HT1080 (cell line): ENCODE results near the gene LONP2. TPM values are rescaled to one million over a fixed set of nuclear protein-coding genes. Genes with fewer than 3 reads are reported as not detected.
A peak's percentile ranks its signal among the peaks of the same experiment; 100 is the strongest.
"Not testable (repeated sequence)": the region's sequence is repeated elsewhere in the genome, so short reads cannot be mapped to it uniquely, and the experiment has no call there.

Experiments
- DNase-seq: peaks from one replicate; pipeline ENCODE4 v3.0.0-alpha.2; 2015; ENCODE audit warnings: low read depth
- total RNA-seq: library from RNA; depleted of rRNA; stranded (reverse); fragments of >200 nt; shearing (Covaris generic); gene quantifications from 2 replicates; pipeline ENCODE4 v1.2.3, GENCODE V29; 2014

Gene LONP2
- total RNA-seq, 1 experiment from 2014 or later: 19.5 TPM

DNA sequence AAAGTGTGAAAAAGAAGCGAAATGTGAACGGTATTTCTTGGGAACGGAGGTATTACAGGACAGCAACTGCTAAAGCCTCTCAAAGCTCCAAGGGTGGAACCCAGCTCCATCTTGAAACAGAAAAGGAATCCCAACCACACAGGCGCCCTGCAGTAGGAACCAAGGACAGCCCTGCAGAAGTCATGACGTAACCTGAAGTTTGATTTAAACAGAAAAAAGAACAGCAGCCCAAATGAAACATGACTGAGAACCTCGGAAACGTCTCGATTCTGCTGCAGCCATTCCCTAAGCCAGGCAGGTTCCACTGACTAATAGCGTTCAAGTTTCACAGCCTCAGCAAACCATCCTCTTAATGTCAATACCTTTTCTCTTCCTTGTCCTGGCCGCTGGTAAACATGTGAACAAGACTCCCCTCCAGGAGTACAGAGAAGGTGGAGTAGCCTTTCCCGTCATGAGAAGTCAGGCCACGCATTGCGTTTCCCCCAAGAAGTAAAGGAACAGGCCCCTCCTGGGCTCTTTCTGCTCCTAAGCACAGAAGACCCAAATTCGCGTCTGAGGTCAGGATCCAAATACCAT, 121.0 kb downstream of the LONP2 start:
- no peak for DNase-seq

DNA sequence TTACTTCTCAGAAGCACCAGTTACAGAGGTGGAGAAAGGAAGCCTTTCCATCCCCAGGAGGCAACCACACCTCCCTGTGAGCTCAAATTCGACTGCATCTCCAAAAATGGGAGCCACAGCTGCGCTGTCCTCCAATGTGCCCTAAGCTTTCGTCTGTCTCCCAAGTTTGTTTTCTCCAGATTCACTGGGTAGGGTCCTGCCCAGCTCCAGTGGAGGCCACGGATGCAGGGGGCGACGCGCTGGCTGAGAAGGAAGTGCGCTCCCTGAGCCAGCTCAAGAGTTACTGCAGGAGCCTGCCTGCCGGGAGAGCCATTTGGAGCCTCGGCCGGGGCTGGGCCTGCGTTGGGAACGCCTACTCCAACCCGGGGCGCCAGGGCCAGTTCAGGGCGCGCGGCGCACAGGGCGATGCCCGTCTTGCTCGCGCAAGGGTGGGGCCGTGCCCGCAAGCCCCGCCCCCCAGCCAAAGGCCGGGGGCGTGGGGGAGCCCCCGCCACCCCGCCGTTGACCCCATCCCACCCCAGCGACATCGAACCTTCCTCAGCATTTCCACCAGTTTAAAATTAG, 121.6 kb downstream of the LONP2 start:
- DNase-seq: peak; percentile 87

DNA sequence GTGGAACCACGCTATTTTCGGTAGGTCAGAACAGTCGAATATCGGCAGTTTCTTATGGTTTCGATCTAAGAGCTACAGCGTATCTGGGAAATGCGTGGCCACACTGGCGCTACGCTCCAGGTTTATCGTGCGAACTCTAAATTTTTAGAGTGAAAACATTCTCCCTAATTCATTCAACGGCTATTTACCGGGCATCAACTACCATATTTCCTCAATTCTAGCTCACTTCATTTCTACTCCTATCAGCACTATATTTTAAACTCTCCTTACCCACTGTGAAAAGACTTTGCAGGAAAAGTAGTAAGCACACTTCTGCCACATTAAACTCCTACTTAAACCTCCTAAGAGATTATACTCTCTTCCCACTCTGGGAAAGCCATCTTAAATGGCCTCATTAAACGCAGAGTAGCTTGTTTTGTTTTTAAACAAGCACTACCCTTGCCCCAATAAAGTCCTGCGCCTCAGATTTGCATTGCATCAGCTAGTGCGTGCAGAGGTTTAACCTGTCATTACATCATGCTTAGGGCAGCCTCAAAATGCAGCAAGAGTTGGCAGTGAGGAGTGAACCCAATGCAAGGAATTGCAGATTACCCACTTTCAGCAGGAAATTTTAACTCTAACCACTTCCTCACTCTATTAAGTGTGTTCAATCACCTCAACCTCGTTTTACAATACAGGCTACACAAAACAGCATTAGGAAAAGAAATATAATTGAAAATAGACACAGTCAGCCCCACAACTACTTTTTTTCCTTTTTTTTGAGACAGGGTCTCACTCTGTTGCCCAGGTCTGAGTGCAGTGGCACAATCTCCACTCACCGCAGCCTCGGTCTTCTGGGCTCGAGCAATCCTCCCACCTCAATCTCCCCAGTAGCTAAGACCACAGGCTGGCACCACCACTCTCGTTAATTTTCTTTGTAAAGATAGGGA, 122.3 kb downstream of the LONP2 start:
- peak; percentile 65 for DNase-seq

DNA sequence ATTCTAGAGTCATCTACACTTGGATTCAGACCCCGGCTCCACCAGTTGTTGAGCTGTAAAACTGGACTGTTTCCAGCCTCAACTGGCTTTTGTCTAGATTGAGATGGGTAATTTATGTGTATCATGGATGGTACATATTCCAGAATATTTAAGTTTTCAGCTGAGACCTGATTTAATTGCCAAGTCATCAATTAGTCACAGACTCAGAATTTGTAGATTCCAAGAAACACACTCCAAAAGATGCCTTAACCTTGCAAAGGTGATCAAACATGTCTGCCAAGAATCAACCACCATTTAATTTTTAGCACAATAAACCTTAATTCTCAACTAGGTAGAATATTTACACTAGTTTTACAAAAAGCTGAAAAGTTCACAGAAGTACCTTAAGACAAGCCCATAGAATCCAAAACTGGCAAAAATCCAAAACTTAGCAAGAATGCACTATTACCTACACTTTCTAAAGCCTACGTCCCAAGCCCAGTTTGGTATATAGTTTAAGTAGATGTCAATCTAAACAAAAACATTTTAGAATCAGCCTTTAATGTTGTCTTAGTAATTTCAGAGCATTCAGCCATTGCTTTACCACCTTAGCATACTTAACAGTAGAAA, 123.4 kb downstream of the LONP2 start:
- DNase-seq: no peak

DNA sequence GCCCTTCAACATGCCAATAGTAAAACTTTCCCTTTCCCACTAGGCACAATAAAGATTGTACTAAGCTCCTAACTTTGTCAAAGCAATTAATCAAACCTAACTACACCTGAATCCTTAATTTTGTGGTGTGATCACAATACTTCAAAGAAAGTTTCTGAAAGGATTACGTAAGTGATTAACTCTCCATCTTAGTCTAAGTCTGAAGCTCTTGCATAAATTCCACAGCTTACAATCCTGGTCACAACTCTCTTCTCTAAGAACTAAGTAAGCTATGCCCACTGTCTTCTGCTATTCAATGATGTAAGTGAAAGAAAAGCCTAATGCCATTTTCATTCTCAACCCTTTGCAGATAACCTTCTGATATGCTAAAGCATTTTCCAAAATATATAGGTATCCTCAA, 125.7 kb downstream of the LONP2 start:
- no peak for DNase-seq

DNA sequence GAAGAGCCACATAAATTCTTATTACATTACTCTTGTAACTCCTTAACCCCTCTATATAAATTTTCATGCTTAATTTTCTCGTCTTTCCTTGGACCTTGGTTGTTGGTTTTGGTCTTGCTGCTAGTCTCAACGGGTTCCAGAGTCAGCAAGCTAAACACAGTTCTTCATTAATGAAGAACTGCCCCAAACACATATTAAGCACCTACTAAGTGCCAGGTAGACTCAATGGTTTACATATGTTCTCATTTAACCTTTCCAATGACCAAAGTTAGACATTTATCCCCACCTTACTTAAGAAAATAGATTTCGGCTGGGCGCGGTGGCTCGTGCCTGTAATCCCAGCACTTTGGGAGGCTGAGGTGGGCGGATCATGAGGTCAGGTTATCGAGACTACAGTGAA, 126.1 kb downstream of the LONP2 start:
- DNase-seq: no peak

DNA sequence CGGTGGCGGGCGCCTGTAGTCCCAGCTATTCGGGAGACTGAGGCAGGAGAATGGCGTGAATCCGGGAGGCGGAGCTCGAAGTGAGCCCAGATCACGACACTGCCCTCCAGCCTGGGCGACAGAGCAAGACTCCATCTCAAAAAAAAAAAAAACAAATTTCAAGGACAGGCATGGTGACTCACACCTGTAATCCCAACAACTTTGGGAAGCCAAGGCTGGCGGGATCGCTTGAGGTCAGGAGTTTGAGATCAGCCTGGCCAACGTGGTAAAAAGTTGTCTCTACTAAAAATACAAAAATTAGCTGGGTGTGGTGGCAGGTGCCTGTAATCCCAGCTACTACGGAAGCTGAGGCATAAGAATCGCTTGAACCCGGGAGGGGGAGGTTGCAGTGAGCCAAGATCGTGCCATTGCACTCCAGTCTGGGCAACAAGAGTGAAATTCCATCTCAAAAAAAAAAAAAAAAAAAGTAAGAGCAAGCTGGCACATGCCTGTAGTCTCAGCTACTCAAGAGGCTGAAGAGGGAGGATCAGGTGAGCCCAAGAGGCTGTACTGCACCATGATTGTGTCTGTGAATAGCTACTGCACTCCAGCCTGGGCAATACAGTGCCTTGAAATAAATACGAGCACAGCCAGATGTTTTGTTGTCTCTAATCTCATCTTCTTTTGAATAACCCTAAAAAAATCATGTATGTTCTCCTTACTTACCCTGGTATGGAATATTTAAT, 126.7 kb downstream of the LONP2 start:
- not testable (repeated sequence) for DNase-seq

DNA sequence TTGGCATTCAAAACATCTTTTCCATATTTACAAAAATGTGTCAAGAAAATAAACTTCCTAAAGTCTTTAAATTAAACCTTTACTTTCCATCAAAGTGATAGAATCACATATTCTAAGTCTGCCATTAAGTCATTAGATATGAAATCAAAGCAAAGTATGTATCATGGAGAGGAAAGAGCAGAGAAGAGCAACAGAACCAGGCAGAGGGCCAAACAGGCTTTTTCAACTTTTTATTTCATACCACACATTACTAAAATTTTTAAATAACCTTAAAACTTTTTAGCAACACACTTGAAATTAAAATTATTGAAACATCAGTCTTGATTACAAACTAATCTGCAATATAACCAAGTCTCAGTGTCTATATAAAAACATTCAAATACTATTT, 127.3 kb downstream of the LONP2 start:
- DNase-seq: no peak

DNA sequence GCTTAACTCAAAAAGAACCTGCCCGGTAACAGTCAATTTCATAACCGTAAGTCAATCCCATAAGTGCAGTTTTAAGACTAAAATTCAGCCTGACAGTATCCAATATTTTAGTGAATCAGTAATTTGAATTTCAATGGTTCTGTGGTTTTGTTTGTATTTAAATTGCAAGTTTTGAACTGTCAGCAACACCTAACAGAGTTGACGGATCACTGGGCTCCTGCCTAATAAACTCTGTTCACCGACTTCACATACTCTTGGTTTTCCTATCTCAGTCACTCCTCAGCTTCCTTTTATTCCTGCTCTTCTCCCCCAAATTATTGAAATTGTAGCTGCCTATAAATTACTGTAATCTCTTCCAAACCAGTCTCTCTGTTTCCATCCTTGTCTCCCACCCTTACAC, 128.6 kb downstream of the LONP2 start:
- no peak for DNase-seq

DNA sequence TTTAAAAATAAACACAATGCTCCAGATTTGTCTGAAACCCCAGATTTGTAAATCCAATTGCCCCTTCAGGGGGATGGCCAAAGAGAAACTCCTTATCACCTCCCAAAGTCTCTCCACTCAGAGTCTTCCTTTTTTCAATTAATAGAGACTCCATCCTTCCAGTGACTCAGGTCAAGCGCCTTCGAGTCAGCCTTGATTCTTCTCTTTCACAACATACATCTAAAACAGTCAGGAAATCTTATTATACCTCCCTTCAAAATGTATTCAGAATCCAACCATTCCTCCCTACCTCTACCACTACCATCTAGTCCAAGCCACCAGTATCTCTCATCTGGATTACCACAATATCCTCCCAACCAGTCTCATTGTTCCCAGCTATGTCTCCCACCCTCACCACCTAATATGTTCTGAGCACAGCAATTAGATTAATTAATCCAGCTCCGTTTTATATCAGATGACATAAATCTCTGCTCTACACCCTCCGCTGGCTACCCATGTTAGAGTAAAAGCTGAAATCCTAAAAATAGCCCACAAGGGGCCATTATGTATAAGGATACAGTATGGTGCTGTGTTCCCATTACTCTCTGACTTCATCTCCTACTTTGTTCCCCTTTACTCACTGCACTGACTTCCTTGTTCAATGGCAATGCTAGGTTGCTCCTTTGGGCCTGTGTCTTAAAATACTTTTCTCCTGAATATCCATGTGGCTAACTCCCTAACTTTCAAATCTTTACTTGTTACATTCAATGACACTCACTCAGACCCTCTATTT, 129.3 kb downstream of the LONP2 start:
- no peak for DNase-seq

DNA sequence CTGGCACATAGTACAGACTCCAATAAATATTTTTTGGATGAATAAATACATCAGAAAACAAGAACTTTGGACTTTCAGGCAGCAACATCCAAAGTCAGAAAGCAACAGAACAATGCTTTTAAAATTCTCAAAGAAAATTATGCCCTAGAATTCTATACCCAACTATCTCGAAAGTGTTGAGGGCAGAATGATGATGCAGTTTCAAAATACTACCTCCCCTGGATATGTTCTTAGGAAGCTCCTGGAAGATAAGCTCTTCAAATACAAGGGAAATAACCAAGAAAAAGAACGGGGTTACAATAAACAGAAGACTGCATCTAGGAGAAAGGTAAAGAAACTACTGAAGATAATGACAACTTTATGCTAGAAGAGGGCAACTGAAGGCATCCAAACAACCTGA, 130.2 kb downstream of the LONP2 start:
- DNase-seq: no peak

DNA sequence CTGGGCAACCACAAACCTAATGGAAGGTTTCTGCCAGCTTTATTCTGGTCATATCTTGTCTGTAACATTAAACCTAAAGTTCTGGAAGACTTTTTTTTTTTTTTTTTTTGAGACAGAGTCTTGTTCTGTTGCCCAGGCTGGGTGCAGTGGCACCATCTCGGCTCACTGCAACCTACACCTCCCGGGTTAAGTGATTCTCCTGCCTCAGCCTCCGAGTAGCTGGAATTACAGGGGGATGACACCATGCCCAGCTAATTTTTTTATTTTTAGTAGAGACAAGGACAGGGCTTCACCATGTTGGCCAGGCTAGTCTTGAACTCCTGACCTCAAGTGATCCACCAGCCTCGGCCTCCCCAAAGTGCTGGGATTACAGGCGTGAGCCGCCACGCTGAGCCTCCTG, 133.2 kb downstream of the LONP2 start:
- DNase-seq: not testable (repeated sequence)

DNA sequence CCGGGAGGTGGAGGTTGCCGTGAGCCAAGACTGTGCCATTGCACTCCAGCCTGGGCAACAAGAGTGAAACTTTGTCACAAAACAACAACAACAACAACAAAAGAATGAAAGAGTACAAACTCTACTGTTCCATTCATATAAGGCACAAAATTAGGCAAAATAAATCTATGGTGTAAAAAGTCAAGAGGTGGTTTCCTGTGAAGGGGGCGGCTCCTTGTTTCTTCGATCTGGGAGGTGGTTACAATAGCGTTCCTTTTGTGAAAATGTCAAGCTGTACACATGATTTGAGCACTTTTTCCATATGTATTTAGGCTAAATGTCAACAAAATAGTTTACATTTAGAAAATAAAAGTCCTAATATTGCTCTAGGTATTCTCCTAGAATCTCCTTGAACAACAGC, 134.2 kb downstream of the LONP2 start:
- no peak for DNase-seq

DNA sequence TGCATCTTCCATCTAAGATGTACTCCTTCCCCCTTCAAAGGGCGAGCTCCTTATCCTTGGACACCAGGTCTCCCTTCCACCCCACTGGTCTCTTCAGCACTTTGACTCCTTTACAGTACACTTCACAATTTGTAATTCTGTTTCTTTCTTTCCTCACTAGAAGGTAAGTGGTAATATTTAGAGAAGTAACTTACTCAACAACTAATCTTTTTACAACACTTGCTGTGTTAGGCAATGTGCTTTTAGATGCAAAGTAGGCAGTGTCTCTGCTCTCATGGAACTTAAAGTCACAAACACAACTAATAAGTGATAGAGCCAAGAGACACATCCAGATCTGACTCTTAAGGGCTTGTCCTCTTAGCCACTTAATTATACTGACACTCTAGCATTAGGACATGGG, 134.7 kb downstream of the LONP2 start:
- DNase-seq: no peak

DNA sequence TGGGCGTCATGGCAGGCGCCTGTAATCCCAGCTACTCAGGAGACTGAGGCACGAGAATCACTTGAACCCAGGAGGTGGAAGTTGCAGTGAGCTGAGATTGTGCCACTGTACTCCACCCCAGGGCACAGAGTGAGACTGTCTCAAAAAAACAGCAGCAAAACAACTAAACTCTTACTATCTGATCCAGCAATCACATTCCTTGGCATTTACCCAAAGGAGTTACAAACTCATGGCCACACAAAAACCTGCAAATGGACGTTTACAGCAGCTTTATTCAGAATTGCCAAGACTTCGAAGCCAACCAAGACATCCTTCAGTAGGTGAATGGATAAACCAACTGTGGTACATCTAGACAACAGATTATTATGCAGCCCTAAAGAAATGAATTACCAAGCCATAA, 137.1 kb downstream of the LONP2 start:
- DNase-seq: no peak

DNA sequence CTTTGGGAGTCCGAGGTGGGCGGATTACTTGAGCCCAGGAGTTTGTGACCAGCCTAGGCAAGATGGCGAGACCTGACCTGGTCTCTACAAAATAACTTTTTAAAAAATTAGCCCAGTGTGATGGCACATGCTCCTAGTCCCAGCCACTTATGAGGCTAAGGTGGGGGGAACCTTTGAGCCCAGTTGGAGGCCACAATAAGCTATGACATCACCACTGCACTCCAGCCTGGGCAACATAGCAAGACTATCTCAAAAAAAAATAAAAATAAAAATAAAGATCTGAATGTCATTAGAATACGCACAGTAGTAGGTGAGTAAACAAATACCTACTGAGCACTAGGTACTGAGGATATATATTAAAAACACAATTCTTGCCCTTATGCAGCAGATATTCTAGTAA, 138.0 kb downstream of the LONP2 start:
- no peak for DNase-seq

DNA sequence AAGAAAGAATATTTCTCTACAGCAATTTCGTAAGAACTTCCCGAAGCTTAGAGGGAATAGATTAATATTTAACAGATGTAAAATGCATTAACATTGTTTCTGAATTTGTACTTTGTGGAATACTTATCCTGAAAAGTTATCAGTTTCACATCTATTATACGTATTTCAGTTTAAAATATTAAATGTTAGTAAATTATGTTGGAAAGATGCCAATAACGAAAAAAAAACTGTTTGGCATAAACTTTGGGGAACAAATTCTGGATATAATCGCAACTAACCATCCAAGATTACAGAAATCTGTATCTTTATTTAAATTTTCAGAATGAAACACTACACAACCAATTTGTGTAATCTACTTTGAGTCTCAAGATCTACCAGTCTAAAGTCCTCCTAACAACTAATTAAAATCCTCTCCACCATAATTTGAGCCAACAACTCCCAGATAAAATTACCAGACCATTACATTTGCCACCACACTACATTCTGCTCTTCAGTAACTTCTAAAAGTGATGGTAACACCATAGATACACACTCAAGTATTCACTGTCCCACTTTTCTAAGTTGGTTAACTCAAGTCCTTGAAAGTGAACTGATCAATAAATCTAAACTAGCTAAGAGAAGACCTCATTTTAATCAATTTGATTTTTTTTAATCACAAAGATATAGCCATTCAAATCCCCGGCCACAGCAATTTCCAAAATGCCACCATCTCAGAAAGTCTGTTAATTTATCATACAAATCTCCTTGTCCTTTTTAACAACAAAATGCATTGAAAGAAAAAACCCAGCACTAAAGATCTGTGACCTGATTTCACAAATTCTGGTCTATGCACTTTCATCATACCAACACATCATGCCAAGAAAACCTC, 139.1 kb downstream of the LONP2 start:
- DNase-seq: no peak

DNA sequence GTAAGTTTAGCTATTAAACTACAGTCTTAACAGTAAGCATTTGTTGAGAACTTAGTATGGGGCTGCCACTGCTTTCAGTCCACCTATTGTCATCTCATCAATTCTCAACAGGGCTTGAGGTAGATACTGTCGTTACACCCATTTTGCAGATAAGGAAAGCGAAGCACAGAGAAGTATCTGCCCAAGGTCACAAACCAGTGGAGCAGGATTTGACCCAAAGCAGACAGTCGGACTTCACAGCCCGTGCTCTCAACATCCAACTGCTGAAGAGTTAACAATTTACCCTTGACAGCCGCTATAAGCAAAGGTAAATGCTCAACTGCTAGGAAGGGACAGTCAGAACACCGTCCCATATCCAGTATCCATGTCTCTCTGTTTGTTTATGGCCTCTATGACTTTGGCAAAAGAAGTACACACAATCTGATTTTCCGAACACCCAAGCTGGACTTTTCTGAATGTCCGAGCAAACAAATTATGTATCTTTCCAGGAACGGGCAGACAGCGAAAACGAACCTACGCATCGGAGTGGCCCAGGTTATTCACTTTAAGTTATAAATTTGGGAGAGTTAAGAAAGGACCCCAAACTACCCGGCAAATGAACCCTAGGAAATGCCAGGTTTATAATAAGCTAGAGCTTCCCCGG, 139.9 kb downstream of the LONP2 start:
- DNase-seq: peak; percentile 10

DNA sequence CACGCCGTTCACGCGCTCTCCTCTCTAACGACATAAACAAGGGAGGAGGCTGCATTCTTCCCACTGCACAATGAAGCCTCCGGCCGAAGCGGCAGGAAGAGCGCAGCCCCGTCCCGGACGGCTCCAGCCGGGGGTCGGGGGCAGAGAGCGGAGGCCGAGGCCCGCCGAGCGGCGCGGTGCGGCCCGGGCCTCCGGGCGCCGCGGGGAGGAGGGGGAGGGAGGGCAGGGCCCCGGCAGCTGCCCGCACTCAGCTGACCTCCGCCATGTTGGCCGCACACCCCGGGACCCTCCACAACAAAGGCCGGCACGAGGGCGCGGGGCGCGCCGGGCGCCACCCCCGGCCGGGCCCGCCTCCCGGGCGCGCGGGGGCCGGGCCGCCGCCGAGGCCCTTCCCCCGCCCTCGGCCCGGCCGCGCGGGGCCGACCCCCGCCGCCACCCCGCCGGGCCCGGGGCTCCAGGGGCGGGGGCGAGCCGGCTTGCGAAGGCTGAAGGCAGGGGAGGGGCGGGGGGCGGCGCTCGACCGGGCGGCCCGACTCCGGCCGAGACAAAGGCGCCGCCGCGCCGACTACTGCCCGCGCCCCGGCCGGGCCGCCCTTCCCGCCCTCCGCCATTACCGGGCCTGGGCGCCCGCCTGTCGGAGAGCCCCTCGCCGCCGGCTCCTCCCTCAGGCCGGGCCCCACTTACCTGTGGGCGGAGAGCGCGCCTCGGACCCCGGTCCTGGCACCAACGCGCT, 140.6 kb downstream of the LONP2 start:
- DNase-seq: no peak
